Mesenchymal stem cell (in vitro differentiated cells and primary cell): ENCODE measurements around the gene CHMP1A.
"Not testable (repeated sequence)": the region's sequence is repeated elsewhere in the genome, so short reads cannot be mapped to it uniquely, and the experiment has no call there.

ENCODE experiments used
- DNase-seq: peaks from one replicate; pipeline ENCODE4 v3.0.0-alpha.2; 2013
- H2AFZ ChIP-seq: one replicate; pipeline ENCODE4 v1.6.1; 2013; ENCODE audit warnings: low read depth, mild to moderate bottlenecking, control low read depth, inconsistent platforms, low read length, moderate library complexity
- H2AK5ac ChIP-seq: 2 replicates; pipeline ENCODE4 v1.6.1; 2013; ENCODE audit warnings: low read length, moderate library complexity, mild to moderate bottlenecking, inconsistent platforms; ENCODE audit not compliant: severe bottlenecking
- H2BK120ac ChIP-seq: one replicate; pipeline ENCODE4 v1.6.1; 2013; ENCODE audit warnings: low read depth, mild to moderate bottlenecking, inconsistent platforms, low read length, moderate library complexity
- H2BK12ac ChIP-seq, 2 experiments: one replicate each; pipeline ENCODE4 v1.6.1; 2013; ENCODE audit warnings: inconsistent platforms in 2 of 2, low read length in 2 of 2, mild to moderate bottlenecking in 2 of 2, moderate library complexity in 2 of 2, control low read depth in 1 of 2
- H2BK15ac ChIP-seq: one replicate; pipeline ENCODE4 v1.6.1; 2013; ENCODE audit warnings: mild to moderate bottlenecking, low read depth, inconsistent platforms; ENCODE audit not compliant: poor library complexity, severe bottlenecking
- H2BK5ac ChIP-seq: 2 replicates; pipeline ENCODE4 v1.6.1; 2013; ENCODE audit warnings: low read depth, mild to moderate bottlenecking, low read length, control low read depth, inconsistent platforms; ENCODE audit not compliant: poor library complexity, severe bottlenecking
- H3K14ac ChIP-seq, 2 experiments: one replicate each; pipeline ENCODE4 v1.6.1; 2013; ENCODE audit warnings: inconsistent platforms in 2 of 2, low read length in 2 of 2, control low read depth in 1 of 2, mild to moderate bottlenecking in 1 of 2, moderate library complexity in 1 of 2
- H3K18ac ChIP-seq, 2 experiments: one replicate each; pipeline ENCODE4 v1.6.1; 2013; ENCODE audit warnings: inconsistent platforms in 2 of 2, low read length in 2 of 2, control low read depth in 1 of 2, low read depth in 1 of 2, mild to moderate bottlenecking in 1 of 2
- H3K23ac ChIP-seq, 2 experiments: one replicate each; pipeline ENCODE4 v1.6.1; 2013; ENCODE audit warnings: inconsistent platforms in 2 of 2, low read length in 2 of 2, mild to moderate bottlenecking in 2 of 2, moderate library complexity in 2 of 2, control low read depth in 1 of 2
- H3K27ac ChIP-seq: 2 replicates; pipeline ENCODE4 v1.5.1; 2013; ENCODE audit warnings: mild to moderate bottlenecking, moderate library complexity, low read length, control low read depth, inconsistent platforms; ENCODE audit not compliant: poor library complexity, severe bottlenecking
- H3K27me3 ChIP-seq, 2 experiments: 2 replicates each; pipeline versions ENCODE4 v1.6.1 to v1.7.0; 2013; ENCODE audit warnings: low read length in 2 of 2, mild to moderate bottlenecking in 2 of 2, moderate library complexity in 2 of 2, control low read depth in 1 of 2, inconsistent platforms in 1 of 2; ENCODE audit not compliant: control insufficient read depth in 1 of 2, insufficient read depth in 1 of 2
- H3K36me3 ChIP-seq, 2 experiments: 2 replicates each; pipeline versions ENCODE4 v1.6.1 to v1.7.0; 2013; ENCODE audit warnings: low read length in 2 of 2, control low read depth in 1 of 2, inconsistent platforms in 1 of 2, low read depth in 1 of 2, mild to moderate bottlenecking in 1 of 2; ENCODE audit not compliant: insufficient read depth in 2 of 2, control insufficient read depth in 1 of 2
- H3K4ac ChIP-seq, 2 experiments: one replicate each; pipeline ENCODE4 v1.6.1; 2013; ENCODE audit warnings: inconsistent platforms in 2 of 2, low read length in 2 of 2, mild to moderate bottlenecking in 2 of 2, moderate library complexity in 2 of 2, control low read depth in 1 of 2, low read depth in 1 of 2
- H3K4me1 ChIP-seq: 2 replicates; pipeline ENCODE4 v1.6.1; 2013; ENCODE audit warnings: low read depth, low read length, control low read depth; ENCODE audit not compliant: control insufficient read depth, insufficient read depth
- H3K4me2 ChIP-seq: 2 replicates; pipeline ENCODE4 v1.6.1; 2013; ENCODE audit warnings: low read length, mild to moderate bottlenecking, inconsistent platforms; ENCODE audit not compliant: poor library complexity, severe bottlenecking
- H3K4me3 ChIP-seq, 2 experiments: 2 replicates each; pipeline versions ENCODE4 v1.5.1 to v1.7.0; 2013; ENCODE audit warnings: low read length in 2 of 2, mild to moderate bottlenecking in 2 of 2, control low read depth in 1 of 2, low read depth in 1 of 2; ENCODE audit not compliant: insufficient read depth in 1 of 2
- H3K79me1 ChIP-seq: replicated peaks from 2 replicates; pipeline ENCODE4 v1.6.1; 2013; ENCODE audit warnings: mild to moderate bottlenecking, control low read depth, low read length, inconsistent platforms; ENCODE audit not compliant: poor library complexity, severe bottlenecking
- H3K9ac ChIP-seq: 2 replicates; pipeline ENCODE4 v1.7.0; 2013; ENCODE audit warnings: mild to moderate bottlenecking, low read length, moderate library complexity
- H3K9me3 ChIP-seq: 2 replicates; pipeline ENCODE4 v1.7.0; 2013; ENCODE audit warnings: mild to moderate bottlenecking, low read length; ENCODE audit not compliant: control insufficient read depth
- H4K8ac ChIP-seq: one replicate; pipeline ENCODE4 v1.6.1; 2013; ENCODE audit warnings: inconsistent platforms, mild to moderate bottlenecking, low read length, moderate library complexity
- H4K91ac ChIP-seq: one replicate; pipeline ENCODE4 v1.6.1; 2013; ENCODE audit warnings: mild to moderate bottlenecking, low read length, inconsistent platforms
- WGBS: methylation state at CpG from one replicate; pipeline ENCODE4 v1.1.7; 2013; ENCODE audit warnings: mixed read lengths; 5-methylcytosine and 5-hydroxymethylcytosine counted together

Gene CHMP1A

GRCh38 chr16:89696670-89697128 is 39.2 kb upstream of the CHMP1A start:
- peaks cover 38% of the 10 kb centered on the region for H3K4me1 ChIP-seq
- no peak overlapping the region for H3K27ac ChIP-seq
- H2BK120ac ChIP-seq, result no peak overlapping the region
- peak overlapping the region; percentile 19 for H4K8ac ChIP-seq
- peaks cover 28% of the 10 kb centered on the region for H3K79me1 ChIP-seq
- H3K4ac ChIP-seq, result no peak overlapping the region
- H4K91ac ChIP-seq, result peak overlapping the region; percentile 18
- H3K27me3 ChIP-seq, result no peaks in the 10 kb centered on the region
- H2BK5ac ChIP-seq, result no peak overlapping the region
- no peak overlapping the region for H3K4me2 ChIP-seq
- no peak overlapping the region for H3K23ac ChIP-seq
- no peak overlapping the region for H3K14ac ChIP-seq
- H3K9ac ChIP-seq, result no peak overlapping the region
- no peak overlapping the region for H2BK15ac ChIP-seq
- peak overlapping the region; percentile 32 to 42 for H2BK12ac ChIP-seq
- peaks cover 34 to 64% of the 10 kb centered on the region in 2 experiments for H3K36me3 ChIP-seq
- H3K9me3 ChIP-seq, result no peaks in the 10 kb centered on the region
- H3K18ac ChIP-seq, result no peak overlapping the region
- H2AK5ac ChIP-seq, result no peak overlapping the region
- peak overlapping the region in 1 of 2 experiments; percentile 15 for H3K4me3 ChIP-seq
- WGBS, result 71% methylated on average over 17 of the region's 18 CpGs
- H2AFZ ChIP-seq, result no peak overlapping the region
- peak; percentile 36 for DNase-seq

DNA sequence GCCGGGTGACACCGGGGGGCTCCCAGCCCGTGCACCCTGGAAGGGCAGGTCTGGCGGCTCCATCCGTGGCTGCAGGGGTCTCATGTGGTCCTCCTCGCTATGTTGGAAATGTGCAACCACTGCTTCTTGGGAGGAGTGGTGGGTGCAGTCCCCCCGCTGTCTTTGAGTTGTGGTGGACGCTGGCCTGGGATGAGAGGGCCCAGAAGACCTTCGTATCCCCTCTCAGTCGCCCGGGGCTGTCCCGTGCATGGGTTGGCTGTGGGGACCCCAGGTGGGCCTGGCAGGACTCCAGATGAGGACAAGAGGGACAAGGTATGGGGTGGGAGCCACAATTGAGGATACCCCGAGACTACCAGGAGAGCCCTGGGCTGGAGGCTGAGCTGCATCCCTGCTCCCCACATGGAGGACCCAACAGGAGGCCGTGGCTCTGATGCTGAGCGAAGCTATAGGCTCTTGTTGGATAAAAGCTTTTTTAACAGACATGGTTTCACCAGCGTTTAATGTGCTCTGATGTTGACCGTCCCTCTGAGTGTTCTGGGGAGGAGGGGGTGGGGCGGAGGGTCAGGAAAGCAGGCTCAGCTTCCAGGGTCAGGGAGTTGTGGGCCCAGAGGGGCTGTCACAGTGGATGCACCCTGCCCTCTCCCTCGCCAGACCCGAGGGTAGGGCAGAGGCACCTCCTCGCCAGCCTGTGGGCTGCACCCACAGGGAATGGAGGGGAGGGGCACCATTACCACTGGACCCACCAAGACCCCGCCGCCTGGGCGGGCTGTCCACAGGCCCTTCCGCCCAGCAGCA is 38.6 kb upstream of the CHMP1A start:
- no peak overlapping the region for H2AFZ ChIP-seq
- DNase-seq, result no peak
- H2BK12ac ChIP-seq, result peak overlapping the region in 1 of 2 experiments; percentile 32
- H3K36me3 ChIP-seq, result peaks cover 41 to 70% of the 10 kb centered on the region in 2 experiments
- no peak overlapping the region for H3K9ac ChIP-seq
- peaks cover 33% of the 10 kb centered on the region for H3K79me1 ChIP-seq
- no peak overlapping the region for H3K4ac ChIP-seq
- H3K18ac ChIP-seq, result no peak overlapping the region
- no peak overlapping the region for H2BK15ac ChIP-seq
- no peak overlapping the region for H3K14ac ChIP-seq
- H2BK5ac ChIP-seq, result no peak overlapping the region
- WGBS, result 86% methylated on average over 25 of the region's 25 CpGs
- no peak overlapping the region for H3K4me2 ChIP-seq
- H3K27me3 ChIP-seq, result no peaks in the 10 kb centered on the region
- H2BK120ac ChIP-seq, result no peak overlapping the region
- H3K4me1 ChIP-seq, result peaks cover 40% of the 10 kb centered on the region
- H3K27ac ChIP-seq, result no peak overlapping the region
- no peak overlapping the region for H4K8ac ChIP-seq
- H2AK5ac ChIP-seq, result no peak overlapping the region
- H3K9me3 ChIP-seq, result no peaks in the 10 kb centered on the region
- peak overlapping the region in 1 of 2 experiments; percentile 15 for H3K4me3 ChIP-seq
- H4K91ac ChIP-seq, result no peak overlapping the region
- no peak overlapping the region for H3K23ac ChIP-seq

DNA sequence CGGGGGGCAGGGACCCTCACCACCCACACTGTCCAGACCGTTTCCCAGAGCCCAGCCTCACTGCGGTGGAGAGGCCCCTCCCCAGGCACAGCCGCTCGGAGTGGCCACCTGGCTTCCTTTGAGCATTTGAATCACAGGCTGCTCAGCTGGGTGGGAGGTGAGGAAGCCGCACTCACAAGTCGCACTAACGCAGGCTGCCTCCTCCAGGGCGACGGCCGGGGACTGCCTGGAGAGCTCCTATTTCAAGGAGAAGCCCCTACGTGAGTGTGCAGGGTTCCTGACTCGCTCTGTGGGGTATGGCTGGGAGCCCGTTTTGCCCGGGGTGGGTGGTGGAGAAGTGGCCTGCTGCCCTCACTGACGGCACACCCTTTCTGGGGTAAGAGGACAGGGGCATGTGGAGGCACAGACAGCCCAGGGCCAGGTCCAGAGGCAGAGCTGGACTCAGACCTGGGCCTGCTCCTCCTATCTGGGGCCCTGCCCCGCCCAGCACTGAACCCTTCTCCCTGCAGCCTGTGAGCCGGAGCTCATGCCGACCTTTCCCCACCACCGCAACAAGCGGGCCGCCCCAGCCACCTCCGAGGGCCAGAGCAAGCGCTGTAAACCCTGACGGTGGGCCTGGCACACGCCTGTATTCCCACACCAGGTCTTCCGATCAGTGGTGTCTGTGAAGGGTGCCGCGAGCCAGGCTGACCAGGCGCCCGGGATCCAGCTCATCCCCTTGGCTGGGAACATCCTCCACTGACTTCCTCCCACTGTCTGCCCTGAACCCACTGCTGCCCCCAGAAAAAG is 37.8 kb upstream of the CHMP1A start:
- Histone ChIP-seq H3K4me2 (no peak overlapping the region), H3K23ac (no peak overlapping the region), H3K27me3 (no peaks in the 10 kb centered on the region), H2BK15ac (no peak overlapping the region), H2BK5ac (peak overlapping the region; percentile 10), H2BK12ac (no peak overlapping the region), H3K4me3 (no peak overlapping the region), H3K27ac (no peak overlapping the region), H3K79me1 (peaks cover 35% of the 10 kb centered on the region), H3K4me1 (peaks cover 32% of the 10 kb centered on the region), H3K36me3 (peaks cover 45 to 76% of the 10 kb centered on the region in 2 experiments), H3K9me3 (no peaks in the 10 kb centered on the region), H2AFZ (no peak overlapping the region), H3K9ac (no peak overlapping the region), H2BK120ac (no peak overlapping the region), H4K8ac (no peak overlapping the region), H3K4ac (no peak overlapping the region), H3K18ac (no peak overlapping the region), H4K91ac (peak overlapping the region; percentile 55), H2AK5ac (no peak overlapping the region), H3K14ac (no peak overlapping the region)
- no peak for DNase-seq
- WGBS, result 94% methylated on average over 31 of the region's 31 CpGs

DNA sequence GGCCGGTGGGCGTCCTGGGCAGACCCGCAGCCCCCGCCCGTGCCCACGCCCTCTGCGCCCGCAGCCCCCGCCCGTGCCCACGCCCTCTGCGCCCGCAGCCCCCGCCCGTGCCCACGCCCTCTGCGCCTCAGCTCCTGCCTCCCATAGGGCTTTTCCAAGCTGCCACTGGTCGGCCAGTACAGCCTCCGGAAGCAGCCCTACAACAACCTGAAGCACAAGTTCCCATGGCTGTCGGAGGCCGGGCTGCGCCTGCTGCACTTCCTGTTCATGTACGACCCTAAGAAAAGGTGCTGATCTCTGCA is 37.2 kb upstream of the CHMP1A start:
- H2BK5ac ChIP-seq, H4K8ac ChIP-seq, H2AFZ ChIP-seq, H3K9me3 ChIP-seq, H3K9ac ChIP-seq, H3K23ac ChIP-seq, H3K14ac ChIP-seq, H3K27ac ChIP-seq, H3K18ac ChIP-seq, H2BK15ac ChIP-seq, H2BK12ac ChIP-seq, DNase-seq, H3K4ac ChIP-seq, H2BK120ac ChIP-seq, H4K91ac ChIP-seq, H3K4me2 ChIP-seq, H3K4me3 ChIP-seq, H2AK5ac ChIP-seq, H3K27me3 ChIP-seq: not testable (repeated sequence)
- WGBS, result 93% methylated on average over 23 of the region's 23 CpGs
- Histone ChIP-seq H3K79me1 (peaks cover 36% of the 10 kb centered on the region), H3K36me3 (peaks cover 51 to 80% of the 10 kb centered on the region in 2 experiments), H3K4me1 (peaks cover 28% of the 10 kb centered on the region)
